GM18526 (cell line): ENCODE data around the gene AIFM2.

Source experiments
- POLR2A ChIP-seq: IDR thresholded peaks from 3 replicates; pipeline ENCODE4 v1.6.1; 2011; ENCODE audit not compliant: insufficient read length; ENCODE audit errors: extremely low read depth

Gene AIFM2

DNA sequence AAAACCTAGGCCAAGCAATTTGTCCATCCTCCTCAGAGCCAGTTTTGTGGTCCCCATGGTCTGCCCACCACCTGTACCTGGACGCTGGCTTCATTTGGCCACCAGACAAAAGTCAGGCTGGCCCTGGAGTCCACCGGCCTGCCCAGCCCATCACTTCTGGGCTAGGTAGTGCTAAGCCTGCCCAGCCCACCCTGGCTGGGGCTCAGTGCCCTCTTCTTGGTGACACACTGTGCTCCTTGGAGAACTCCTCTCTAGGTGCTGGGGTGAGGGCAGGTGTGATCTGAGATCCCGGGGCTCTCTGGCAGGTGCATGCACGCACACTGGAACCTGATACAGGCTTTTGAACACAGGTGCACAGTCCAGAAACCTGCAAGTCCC is 1.1 kb downstream of the AIFM2 start:
- no peak for TF ChIP-seq POLR2A

DNA sequence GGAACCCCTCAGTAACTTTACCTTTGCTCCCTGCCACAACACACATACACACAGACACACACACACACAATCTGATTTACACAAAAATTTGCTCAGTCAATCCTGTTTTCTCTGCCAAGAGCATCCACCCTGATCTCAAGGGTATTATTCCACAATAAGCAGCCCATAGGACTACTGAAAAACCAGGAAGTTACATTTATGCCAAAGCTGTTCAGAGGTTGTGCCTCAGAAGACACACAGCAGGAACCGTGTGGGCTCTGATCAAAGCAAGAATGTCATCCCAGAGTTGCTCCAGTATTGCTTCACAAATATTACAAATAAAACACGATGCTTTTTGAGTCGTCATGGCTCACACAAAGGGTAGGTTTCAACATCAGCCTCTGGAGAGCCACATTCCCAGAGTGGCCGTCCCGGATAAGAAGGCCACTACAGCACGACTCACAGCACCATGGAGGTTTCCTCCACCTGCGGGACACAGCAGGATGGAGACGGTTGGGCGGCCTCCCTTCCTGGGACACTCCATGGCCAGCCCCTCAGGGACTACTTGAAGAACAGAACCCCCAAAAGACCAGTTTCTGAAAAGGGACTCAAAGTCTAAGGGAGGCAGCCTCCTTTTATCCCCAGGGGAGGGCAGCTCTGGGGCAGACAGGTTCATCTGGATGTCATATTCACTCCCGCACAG is 1.6 kb downstream of the AIFM2 start:
- TF ChIP-seq POLR2A: no peak

DNA sequence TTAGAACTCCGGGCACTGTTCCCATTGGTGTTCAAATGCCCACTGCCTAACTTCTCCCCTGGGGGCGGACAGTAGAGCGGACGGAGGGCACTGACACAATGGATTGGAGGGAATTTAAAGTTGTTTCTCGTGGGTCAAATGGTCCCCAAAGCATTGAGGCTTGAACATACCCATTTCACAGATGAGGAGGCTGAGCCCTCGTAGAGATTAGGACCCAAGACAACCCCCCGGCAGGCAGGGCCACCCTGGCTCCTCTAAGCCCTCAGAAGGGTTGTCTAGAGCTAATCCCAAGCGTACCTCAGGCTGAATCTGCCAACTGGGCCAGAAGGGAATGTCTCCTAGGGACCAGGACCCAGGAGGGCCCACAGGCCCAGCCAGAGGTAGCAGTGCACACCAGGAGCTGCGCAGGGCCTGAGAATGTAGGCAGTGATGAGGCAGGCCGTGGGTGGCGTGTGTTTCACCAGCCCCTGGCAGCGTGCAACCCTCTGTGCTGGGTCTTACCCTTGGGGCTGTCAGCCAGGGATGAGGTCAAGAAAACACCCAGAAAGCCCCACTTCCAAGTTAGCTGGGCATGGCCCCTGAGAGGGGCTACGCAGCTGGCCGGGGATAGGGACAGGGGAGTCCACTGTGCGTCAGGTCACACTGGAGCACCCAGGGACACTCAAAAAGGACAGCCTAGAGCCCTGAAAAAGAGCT is 5.8 kb downstream of the AIFM2 start:
- TF ChIP-seq POLR2A: no peak

DNA sequence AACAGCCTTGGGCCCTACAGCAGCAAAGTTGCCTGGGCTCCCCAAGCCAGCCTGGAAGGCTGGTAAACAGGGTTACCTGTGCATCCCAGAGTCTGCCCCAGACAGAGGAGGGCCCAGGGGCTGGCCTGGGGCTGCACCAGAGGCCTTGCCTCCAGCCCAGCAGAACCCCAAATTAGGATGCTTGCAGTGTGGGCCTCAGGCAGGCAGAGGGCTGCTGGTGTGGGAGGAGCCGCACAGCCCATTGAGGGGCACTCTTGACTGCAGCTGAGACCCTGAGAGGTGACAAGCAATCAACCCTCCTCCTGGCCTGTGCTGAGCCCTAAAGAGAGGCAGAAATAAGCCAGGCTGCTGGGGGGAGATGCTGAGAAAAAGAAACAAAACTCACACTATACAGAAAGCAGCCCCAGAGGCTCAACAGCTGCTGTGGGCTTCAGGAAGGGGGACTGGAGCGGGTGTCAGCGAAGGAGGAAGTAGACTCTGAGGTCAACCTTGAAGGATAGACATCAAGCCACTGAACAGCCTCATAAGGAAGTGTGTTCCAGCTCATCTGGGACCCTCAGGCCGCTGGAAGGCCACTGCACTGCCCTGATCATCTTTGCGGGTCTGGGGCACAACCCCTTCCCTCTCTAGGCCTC is 6.6 kb downstream of the AIFM2 start:
- TF ChIP-seq POLR2A: no peak

DNA sequence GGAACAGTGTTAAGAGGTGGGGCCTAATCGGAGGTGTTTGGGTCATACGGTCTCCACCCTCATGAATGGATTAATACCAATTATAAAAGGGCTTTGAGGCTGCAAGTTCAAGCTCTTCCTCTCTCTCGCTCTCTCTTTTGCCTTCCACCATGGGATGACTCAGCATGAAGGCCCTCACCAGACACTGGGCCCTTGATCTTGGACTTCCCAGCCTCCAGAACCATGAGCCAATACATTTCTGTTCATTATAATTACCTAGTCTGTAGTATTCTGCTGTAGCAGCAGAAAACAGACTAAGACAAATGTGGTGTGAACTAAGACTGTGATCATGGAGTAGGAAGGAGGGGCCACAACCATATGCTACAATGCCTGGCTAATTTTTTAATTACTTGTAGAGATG is 7.7 kb downstream of the AIFM2 start:
- TF ChIP-seq POLR2A: no peak

DNA sequence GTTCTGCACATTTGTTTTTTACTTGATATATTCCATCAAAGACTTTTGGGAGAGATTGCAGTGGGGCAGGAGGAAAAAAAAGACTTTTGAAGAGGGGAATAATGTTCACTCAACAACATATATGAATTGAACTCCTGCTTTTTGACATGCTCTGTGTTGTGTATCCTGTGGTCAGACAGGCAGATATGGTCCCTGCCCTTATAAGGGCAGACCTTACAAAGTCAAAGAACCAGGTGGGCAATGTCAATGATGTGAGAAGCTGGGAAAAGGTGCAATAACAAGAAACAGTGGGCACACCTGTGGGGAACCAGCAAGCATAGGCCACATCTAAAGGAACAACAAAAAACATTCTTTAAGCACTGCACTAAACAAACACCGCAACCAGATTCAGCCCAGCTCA is 8.2 kb downstream of the AIFM2 start:
- no peak for TF ChIP-seq POLR2A

DNA sequence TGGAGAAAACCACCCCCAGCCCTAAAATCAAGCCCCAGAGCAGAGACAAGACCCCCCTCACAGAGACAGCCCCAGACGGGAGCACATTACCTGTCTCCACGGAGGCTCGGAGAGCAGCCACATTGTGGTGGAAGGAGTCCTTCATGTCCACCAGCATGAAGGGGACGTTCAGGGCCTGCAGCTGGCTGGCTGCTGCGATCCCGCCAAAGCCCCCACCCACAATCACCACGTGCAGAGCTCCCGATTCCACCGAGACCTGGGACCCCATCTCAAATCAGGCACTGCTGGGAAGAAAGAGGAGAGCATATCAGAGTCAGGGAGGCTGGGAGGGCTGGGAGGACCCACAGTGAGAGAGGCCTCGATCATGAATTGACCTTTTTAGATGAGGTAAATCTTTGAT is 8.8 kb downstream of the AIFM2 start:
- TF ChIP-seq POLR2A: no peak

DNA sequence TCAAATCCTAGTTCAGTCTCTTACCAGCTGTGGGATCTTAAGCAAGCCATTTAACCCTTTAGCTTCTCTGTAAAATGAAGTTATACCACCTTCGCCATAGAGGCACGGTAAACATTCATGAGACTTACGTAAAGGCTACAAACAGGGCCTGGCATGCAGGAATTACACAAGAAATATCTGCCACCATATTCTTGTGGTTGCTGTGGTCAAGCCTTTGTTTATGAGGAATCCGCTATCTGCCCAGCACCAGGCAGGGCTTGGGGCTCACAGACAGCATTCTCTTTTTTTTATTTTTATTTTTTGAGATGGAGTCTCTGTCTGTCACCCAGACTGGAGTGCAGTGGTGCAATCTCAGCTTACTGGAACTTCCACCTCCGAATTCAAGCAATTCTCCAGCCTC is 9.9 kb downstream of the AIFM2 start:
- no peak for TF ChIP-seq POLR2A

DNA sequence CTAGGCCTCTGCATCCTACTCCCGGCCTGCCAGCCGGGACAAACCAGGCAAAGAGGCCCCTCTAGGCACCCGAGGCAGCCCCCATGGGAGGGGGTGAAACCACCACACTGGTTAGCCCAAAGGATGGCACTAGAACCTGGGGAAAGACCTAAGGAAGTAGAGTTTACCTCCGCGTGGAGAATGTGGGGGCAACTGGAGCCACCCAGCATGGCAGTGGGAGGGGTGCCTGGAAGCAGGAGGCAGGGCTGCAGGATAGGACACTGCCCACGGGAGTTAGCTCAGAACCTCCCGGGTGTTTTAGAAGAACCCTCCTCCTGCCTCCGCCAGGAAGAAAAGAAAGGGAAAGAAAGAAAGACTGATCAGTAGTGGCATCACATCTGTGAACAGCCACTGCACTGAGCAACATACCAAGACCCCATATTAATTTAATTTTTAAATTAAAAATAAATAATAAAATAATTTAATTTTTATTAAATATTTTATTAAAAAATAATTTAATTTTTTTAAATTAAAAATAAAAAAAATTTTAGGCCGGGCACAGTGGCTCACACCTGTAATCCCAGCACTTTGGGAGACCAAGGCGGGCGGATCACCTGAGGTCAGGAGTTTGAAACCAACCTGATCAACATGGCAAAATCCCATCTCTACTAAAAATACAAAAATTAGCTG is 11.2 kb downstream of the AIFM2 start:
- no peak for TF ChIP-seq POLR2A

DNA sequence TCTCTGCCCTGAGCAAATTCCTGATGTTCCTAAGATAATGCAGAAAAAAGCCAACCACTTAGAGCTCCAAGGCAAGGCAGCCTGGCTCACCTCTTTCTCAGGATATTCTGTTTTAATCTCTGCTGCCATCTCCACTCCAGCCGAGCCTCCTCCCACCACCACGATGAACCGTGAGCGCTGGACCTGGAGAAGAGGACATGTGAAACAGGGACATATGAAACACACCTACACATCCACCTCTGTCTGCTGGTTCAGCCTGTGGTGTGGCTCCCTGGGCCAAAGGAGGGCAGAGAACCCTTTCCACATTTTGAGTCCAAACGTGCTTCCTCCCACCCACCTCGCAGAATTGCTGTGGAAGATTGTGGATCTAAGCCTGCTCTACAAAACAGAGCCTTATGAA is 12.2 kb downstream of the AIFM2 start:
- no peak for TF ChIP-seq POLR2A

DNA sequence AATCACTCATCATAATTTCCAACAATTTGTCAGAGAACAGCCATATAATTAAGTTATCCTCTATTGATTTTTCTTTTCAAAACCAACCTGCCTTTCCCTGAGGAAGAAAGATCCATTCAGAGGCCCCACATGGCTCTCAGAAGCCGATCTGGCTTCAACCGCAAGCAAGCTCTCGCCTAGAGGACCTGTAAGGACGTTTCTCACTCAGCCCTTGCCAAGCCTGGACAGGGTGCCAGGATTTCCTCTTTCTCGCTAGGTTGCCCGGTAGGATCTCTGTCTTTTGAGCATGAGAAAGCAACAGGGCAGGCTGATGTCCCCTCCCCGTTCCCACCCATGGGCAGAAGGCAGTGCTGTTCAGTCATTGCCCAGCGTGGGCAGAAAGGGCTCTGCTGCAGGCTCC is 13.0 kb downstream of the AIFM2 start:
- TF ChIP-seq POLR2A: no peak

DNA sequence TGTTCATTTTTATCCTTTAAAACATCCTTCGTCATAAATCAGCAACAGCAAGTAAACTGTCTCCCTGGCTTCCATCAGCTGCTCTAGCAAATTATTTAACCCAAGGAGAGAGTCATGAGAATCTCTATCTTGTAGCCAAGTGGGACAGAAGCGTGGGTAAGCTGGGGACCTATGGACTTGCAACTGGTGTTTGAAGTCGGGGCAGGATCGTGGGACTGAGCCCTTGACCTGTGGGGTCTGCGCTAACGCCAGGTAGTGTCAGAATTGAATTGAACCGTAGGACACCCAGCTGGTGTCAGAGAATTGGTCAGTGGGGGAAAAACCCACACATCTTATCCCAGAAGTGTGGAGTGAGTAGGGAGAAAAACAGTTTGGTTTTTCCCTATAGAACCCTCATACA is 13.4 kb downstream of the AIFM2 start:
- TF ChIP-seq POLR2A: no peak

DNA sequence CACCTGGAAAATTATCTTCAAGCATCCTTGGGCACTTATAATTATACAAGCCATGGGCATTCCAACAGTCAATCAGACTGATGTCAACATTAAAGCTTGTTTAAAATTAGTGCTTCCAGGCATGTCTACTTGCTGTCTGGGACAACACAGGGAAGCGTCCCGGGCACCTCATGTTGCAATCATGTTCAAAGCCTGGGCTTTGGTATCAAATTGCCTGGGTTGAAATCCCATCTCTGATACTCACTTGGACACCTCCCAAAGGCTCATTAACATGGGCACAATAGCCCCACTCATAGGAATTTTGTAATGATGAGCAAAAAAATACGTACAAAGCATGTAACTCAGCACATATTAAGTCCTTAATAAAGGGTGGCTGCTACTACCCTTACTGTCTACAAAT is 14.4 kb downstream of the AIFM2 start:
- no peak for TF ChIP-seq POLR2A

DNA sequence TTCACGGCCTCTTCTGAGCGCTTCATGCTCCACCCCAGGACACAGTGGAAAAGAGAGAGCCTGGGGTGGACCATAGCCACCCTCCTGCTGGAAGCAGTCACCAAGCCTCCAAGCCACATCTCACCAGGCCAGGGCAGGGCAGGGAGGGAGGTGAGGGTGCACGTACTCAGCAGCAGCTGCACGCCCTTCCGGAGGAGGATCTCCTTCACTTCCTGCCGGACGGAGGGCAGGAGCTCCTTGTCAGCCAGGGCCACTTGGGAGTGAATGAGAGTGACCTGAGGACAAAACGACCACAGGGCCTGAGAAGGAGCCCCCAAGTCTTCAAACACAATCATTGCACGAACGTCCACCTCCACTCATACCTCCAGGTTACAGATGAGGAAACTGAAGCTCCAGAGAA is 15.0 kb downstream of the AIFM2 start:
- no peak for TF ChIP-seq POLR2A

DNA sequence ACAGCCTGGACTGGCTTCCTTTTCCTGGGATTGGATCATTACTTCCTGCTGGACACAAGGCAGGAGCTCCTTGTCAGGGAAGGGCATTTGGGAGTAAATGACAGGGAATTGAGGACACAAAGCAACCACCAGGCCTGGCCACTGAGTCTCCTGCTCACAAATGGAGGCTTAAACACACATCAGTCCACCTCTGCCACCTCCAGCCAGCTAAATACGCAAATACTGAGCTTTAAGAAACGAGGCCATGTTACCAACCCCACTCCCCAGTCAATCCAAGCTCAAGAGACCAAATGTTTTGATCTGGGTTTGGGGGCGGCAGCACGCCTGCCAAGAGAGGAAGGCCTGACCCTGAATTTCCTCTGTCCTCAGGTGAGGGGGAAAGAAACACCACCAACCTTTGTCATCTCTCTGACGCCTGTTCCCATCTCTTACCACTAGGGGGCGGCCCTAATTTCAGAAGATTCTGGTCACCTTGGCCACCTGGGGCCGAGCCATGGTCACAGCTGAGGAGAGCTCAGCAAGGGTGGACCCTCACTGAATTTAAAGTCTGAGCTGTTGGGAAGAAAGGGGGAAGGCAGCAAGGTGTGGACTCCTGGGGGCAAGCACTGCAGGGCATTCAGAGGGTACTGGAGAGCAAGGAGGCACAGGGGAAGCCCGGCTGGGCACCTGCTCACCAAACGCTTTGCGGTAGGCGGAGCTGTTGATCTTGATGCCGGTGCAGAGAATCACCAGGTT is 16.5 kb downstream of the AIFM2 start:
- no peak for TF ChIP-seq POLR2A
